ENCODE results near the gene TMED4. TPM values are rescaled to one million over a fixed set of nuclear protein-coding genes. Genes with fewer than 3 reads are reported as not detected.

TMED4 gene
- total and polyA plus RNA-seq, 2 of the 13 experiments (the other 11 are each of a cell fraction or from before 2014, with no cell fraction given) = 81.4 to 109 TPM

- TF ChIP-seq PRDM15 (CRISPR knock-in tag; IDR thresholded peaks at IDR 0.05) (no peak), TRAFD1 (CRISPR knock-in tag; IDR thresholded peaks at IDR 0.05; ENCODE audit: borderline replicate concordance) (no peak), TFE3 (CRISPR knock-in tag; IDR thresholded peaks at IDR 0.05) (no peak), ZSCAN21 (CRISPR knock-in tag; IDR thresholded peaks at IDR 0.05; ENCODE audit: borderline replicate concordance) (no peak), ZNF446 (CRISPR knock-in tag; IDR thresholded peaks at IDR 0.05) (no peak), RFX1 (IDR thresholded peaks at IDR 0.05) (no peak), RXRA (CRISPR knock-in tag; IDR thresholded peaks at IDR 0.05) (peak; percentile 76; the same call in 1 of the 2 replicates), RERE (CRISPR knock-in tag; IDR thresholded peaks at IDR 0.05; ENCODE audit: low read depth) (no peak), ZNF317 (CRISPR knock-in tag; IDR thresholded peaks at IDR 0.05) (peak; percentile 81; the same call in 1 of the 2 replicates), ISX (CRISPR knock-in tag; conservative IDR thresholded peaks at IDR 0.05) (no peak), SSRP1 (CRISPR knock-in tag; IDR thresholded peaks at IDR 0.05) (peak; percentile 15; the same call in 1 of the 2 replicates), GPBP1L1 (CRISPR knock-in tag; IDR thresholded peaks at IDR 0.05) (no peak), ZNF230 (CRISPR knock-in tag; IDR thresholded peaks at IDR 0.05) (no peak), MIXL1 (CRISPR knock-in tag; IDR thresholded peaks at IDR 0.05) (peak; percentile 53; the same call in 1 of the 2 replicates), THAP7 (CRISPR knock-in tag; IDR thresholded peaks at IDR 0.05) (no peak)
Observed at GRCh38 chr7:44561962-44562621, 19.9 kb downstream of the TMED4 start (continued).
